Measurements from ENCODE around the gene GRIN1. TPM values are rescaled to one million over a fixed set of nuclear protein-coding genes. Genes with fewer than 3 reads are reported as not detected.

GRIN1 gene
- total and polyA plus RNA-seq, 2 of the 13 experiments (the other 11 are each of a cell fraction or from before 2014, with no cell fraction given) = 0.13 TPM; not detected in 1

DNA sequence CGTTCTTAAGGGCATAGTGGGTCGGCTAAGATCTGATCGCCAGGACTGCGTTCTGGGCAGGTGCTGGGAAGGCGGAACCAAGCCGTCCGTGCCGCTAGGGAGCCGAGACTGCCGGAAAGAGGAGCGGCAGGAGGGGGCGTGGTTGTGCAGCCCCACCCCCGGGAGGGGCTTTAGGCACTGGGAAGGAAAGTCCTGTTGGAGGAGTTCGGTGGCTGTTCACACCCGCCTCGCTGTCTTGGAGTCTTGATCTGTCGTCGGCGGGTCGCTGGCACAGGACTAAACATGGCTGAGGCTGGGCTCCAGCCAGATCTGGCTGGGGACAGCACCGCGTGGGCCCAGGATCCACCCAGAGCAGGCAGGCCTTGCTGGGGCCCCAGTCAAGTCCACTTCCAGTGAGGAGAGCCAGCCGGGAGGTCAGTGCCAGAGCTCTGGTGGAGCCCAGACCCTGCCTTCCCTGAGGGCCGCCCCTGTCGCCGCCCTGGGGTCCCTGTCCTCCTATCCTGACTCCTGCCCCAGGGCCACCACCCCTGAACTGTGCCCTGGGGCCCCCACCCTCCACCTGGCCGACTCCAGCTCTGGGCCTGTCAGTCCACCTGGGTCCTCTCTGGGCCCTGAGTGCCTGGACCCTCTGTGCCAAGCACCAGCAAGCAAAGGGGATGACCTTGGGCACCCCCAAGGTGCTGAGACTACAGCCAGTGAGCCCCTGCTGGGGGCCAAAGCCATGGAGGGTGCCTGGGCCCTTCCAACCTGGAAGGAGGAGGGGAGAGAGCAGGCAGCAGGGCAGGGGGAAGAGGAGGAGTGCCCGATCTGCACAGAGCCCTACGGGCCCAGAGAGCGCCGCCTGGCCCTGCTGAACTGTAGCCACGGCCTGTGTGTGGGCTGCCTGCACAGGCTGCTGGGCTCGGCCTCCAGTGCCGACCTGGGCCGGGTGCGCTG is 78.6 kb downstream of the GRIN1 start (continued):
- TF ChIP-seq, protein P1, sequence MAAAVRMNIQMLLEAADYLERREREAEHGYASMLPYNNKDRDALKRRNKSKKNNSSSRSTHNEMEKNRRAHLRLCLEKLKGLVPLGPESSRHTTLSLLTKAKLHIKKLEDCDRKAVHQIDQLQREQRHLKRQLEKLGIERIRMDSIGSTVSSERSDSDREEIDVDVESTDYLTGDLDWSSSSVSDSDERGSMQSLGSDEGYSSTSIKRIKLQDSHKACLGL (CRISPR knock-in tag; IDR thresholded peaks at IDR 0.05) = no peak
- TF ChIP-seq, protein P2, sequence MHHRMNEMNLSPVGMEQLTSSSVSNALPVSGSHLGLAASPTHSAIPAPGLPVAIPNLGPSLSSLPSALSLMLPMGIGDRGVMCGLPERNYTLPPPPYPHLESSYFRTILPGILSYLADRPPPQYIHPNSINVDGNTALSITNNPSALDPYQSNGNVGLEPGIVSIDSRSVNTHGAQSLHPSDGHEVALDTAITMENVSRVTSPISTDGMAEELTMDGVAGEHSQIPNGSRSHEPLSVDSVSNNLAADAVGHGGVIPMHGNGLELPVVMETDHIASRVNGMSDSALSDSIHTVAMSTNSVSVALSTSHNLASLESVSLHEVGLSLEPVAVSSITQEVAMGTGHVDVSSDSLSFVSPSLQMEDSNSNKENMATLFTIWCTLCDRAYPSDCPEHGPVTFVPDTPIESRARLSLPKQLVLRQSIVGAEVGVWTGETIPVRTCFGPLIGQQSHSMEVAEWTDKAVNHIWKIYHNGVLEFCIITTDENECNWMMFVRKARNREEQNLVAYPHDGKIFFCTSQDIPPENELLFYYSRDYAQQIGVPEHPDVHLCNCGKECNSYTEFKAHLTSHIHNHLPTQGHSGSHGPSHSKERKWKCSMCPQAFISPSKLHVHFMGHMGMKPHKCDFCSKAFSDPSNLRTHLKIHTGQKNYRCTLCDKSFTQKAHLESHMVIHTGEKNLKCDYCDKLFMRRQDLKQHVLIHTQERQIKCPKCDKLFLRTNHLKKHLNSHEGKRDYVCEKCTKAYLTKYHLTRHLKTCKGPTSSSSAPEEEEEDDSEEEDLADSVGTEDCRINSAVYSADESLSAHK (CRISPR knock-in tag; IDR thresholded peaks at IDR 0.05; ENCODE audit: borderline replicate concordance) = no peak
- peak; percentile 53; the same call in 1 of the 2 replicates for TF ChIP-seq ZNF761 (CRISPR knock-in tag; conservative IDR thresholded peaks at IDR 0.05)
- TF ChIP-seq, protein P3, sequence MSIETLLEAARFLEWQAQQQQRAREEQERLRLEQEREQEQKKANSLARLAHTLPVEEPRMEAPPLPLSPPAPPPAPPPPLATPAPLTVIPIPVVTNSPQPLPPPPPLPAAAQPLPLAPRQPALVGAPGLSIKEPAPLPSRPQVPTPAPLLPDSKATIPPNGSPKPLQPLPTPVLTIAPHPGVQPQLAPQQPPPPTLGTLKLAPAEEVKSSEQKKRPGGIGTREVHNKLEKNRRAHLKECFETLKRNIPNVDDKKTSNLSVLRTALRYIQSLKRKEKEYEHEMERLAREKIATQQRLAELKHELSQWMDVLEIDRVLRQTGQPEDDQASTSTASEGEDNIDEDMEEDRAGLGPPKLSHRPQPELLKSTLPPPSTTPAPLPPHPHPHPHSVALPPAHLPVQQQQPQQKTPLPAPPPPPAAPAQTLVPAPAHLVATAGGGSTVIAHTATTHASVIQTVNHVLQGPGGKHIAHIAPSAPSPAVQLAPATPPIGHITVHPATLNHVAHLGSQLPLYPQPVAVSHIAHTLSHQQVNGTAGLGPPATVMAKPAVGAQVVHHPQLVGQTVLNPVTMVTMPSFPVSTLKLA (IDR thresholded peaks at IDR 0.05) = peak; percentile 11; the same call in 1 of the 2 replicates
- TF ChIP-seq TEAD2 (CRISPR knock-in tag; IDR thresholded peaks at IDR 0.05) = no peak
- TF ChIP-seq, protein P4, sequence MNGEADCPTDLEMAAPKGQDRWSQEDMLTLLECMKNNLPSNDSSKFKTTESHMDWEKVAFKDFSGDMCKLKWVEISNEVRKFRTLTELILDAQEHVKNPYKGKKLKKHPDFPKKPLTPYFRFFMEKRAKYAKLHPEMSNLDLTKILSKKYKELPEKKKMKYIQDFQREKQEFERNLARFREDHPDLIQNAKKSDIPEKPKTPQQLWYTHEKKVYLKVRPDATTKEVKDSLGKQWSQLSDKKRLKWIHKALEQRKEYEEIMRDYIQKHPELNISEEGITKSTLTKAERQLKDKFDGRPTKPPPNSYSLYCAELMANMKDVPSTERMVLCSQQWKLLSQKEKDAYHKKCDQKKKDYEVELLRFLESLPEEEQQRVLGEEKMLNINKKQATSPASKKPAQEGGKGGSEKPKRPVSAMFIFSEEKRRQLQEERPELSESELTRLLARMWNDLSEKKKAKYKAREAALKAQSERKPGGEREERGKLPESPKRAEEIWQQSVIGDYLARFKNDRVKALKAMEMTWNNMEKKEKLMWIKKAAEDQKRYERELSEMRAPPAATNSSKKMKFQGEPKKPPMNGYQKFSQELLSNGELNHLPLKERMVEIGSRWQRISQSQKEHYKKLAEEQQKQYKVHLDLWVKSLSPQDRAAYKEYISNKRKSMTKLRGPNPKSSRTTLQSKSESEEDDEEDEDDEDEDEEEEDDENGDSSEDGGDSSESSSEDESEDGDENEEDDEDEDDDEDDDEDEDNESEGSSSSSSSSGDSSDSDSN (CRISPR knock-in tag; IDR thresholded peaks at IDR 0.05) = peak; percentile 48; the same call in 1 of the 2 replicates
- peak; percentile 58; the same call in 1 of the 2 replicates for TF ChIP-seq CCDC6 (CRISPR knock-in tag; IDR thresholded peaks at IDR 0.05)
- TF ChIP-seq SP4 (CRISPR knock-in tag; IDR thresholded peaks at IDR 0.05) = peak; percentile 61
- TF ChIP-seq ZNF841 (CRISPR knock-in tag; IDR thresholded peaks at IDR 0.05; ENCODE audit: borderline replicate concordance) = no peak
- no peak for TF ChIP-seq MBNL3 (CRISPR knock-in tag; conservative IDR thresholded peaks at IDR 0.05)
- TF ChIP-seq PHB2 (IDR thresholded peaks at IDR 0.05; ENCODE audit: partially characterized antibody) = no peak
- TF ChIP-seq, protein P5, sequence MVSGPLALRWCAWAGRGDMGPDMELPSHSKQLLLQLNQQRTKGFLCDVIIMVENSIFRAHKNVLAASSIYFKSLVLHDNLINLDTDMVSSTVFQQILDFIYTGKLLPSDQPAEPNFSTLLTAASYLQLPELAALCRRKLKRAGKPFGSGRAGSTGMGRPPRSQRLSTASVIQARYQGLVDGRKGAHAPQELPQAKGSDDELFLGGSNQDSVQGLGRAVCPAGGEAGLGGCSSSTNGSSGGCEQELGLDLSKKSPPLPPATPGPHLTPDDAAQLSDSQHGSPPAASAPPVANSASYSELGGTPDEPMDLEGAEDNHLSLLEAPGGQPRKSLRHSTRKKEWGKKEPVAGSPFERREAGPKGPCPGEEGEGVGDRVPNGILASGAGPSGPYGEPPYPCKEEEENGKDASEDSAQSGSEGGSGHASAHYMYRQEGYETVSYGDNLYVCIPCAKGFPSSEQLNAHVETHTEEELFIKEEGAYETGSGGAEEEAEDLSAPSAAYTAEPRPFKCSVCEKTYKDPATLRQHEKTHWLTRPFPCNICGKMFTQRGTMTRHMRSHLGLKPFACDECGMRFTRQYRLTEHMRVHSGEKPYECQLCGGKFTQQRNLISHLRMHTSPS (CRISPR knock-in tag; IDR thresholded peaks at IDR 0.05; ENCODE audit: low read depth) = peak; percentile 7
- no peak for TF ChIP-seq ZNF17 (CRISPR knock-in tag; IDR thresholded peaks at IDR 0.05)
- TF ChIP-seq ZNF773 (CRISPR knock-in tag; IDR thresholded peaks at IDR 0.05; ENCODE audit: borderline replicate concordance) = no peak
- TF ChIP-seq ZBTB7B (CRISPR knock-in tag; IDR thresholded peaks at IDR 0.05) = no peak; the same call in 1 of the 2 replicates

Data from HepG2 (cell line).